PC-3 (cell line): Measurements from ENCODE around the gene GATA6. TPM values are rescaled to one million over a fixed set of nuclear protein-coding genes. Genes with fewer than 3 reads are reported as not detected.

ENCODE experiments used
- ATAC-seq: fragments of 200-7000 bp; cut with Tn5 transposase; 2 replicates; pipeline ENCODE4 v1.9.1; 2020; ENCODE audit warnings: mild to moderate bottlenecking, moderate library complexity
- BruUV-seq: library from RNA; stranded (reverse); fragments of 400-500 nt; replicated peaks from 2 replicates; lab custom pipeline; 2021; lab: Mats Ljungman, UMichigan
- CTCF ChIA-PET: fragments of 300-600 bp; sonication (Branson Sonifier 250); formaldehyde crosslinking; loops from one replicate; lab custom pipeline; 2022; ENCODE audit warnings: antibody characterized with exemption; lab: Charles Lee
- POLR2A ChIA-PET: fragments of 300-600 bp; sonication (Branson Sonifier 250); formaldehyde crosslinking; loops from one replicate; lab custom pipeline; 2022; ENCODE audit warnings: antibody characterized with exemption; ENCODE audit not compliant: unreplicated experiment; lab: Charles Lee
- DNase-seq: peaks from one replicate; pipeline ENCODE4 v3.0.0-alpha.2; 2015
- H2AFZ ChIP-seq: fragments of 300-600 bp; sonication (generic); 2 replicates; pipeline ENCODE4 v1.6.0; 2016; ENCODE audit warnings: antibody characterized with exemption, low read length
- H3F3A ChIP-seq: fragments of 300-600 bp; sonication (generic); one replicate; pipeline ENCODE4 v1.6.0; 2017; ENCODE audit warnings: antibody characterized with exemption, low read length, control low read depth, mild to moderate bottlenecking; ENCODE audit not compliant: unreplicated experiment
- H3K27ac ChIP-seq: fragments of 300-600 bp; sonication (generic); 2 replicates; pipeline ENCODE4 v1.5.1; 2016; ENCODE audit warnings: mild to moderate bottlenecking, low read length
- H3K27me3 ChIP-seq: fragments of 300-600 bp; sonication (generic); 2 replicates; pipeline ENCODE4 v1.6.1; 2016; ENCODE audit warnings: low read length, mixed read lengths
- H3K36me3 ChIP-seq: fragments of 300-600 bp; sonication (generic); 2 replicates; pipeline ENCODE4 v1.6.1; 2016; ENCODE audit warnings: low read depth, mixed run types, low read length, mixed read lengths
- H3K4me1 ChIP-seq: fragments of 300-600 bp; sonication (generic); 2 replicates; pipeline ENCODE4 v1.5.1; 2016; ENCODE audit warnings: low read length; ENCODE audit not compliant: insufficient read depth
- H3K4me2 ChIP-seq: fragments of 300-600 bp; sonication (generic); 2 replicates; pipeline ENCODE4 v1.6.0; 2016; ENCODE audit warnings: low read length
- H3K4me3 ChIP-seq: fragments of 300-600 bp; sonication (generic); 2 replicates; pipeline ENCODE4 v1.5.1; 2016; ENCODE audit warnings: mild to moderate bottlenecking, low read length, mixed read lengths
- H3K79me2 ChIP-seq: fragments of 300-600 bp; sonication (generic); 2 replicates; pipeline ENCODE4 v1.6.1; 2017; ENCODE audit warnings: low read length, mixed read lengths
- H3K9ac ChIP-seq: fragments of 300-600 bp; sonication (generic); 2 replicates; pipeline ENCODE4 v1.6.0; 2016; ENCODE audit warnings: mild to moderate bottlenecking, low read length
- H3K9me2 ChIP-seq: fragments of 300-600 bp; sonication (generic); replicated peaks from 2 replicates; pipeline ENCODE4 v1.6.1; 2016; ENCODE audit warnings: mixed run types, low read length, mixed read lengths
- H3K9me3 ChIP-seq: fragments of 300-600 bp; sonication (generic); 2 replicates; pipeline ENCODE4 v1.6.1; 2016; ENCODE audit warnings: low read length, mixed read lengths
- H4K20me1 ChIP-seq: fragments of 300-600 bp; sonication (generic); 2 replicates; pipeline ENCODE4 v1.6.1; 2016; ENCODE audit warnings: low read length, mixed read lengths
- CTCF ChIP-seq: fragments of 300-600 bp; sonication (generic); conservative IDR thresholded peaks from 2 replicates; pipeline ENCODE4 v1.5.1; 2017; ENCODE audit warnings: antibody characterized with exemption, low read depth, mild to moderate bottlenecking, low read length
- EZH2 ChIP-seq: fragments of 300-600 bp; sonication (generic); IDR thresholded peaks from one replicate; pipeline ENCODE4 v1.6.1; 2017; ENCODE audit warnings: antibody characterized with exemption, mild to moderate bottlenecking, low read length; ENCODE audit not compliant: unreplicated experiment
- EZH2phosphoT487 ChIP-seq: fragments of 300-600 bp; sonication (generic); IDR thresholded peaks from 2 replicates; pipeline ENCODE4 v1.6.1; 2018; ENCODE audit warnings: mild to moderate bottlenecking, antibody characterized with exemption, low read length, borderline replicate concordance
- intact Hi-C: fragments of 100-400 bp; cut with micrococcal nuclease; formaldehyde crosslinking; loops from 2 replicates; pipeline ENCODE4 v1.9.0; 2023
- total RNA-seq: library from RNA; depleted of rRNA; stranded (reverse); fragments of >200 nt; gene quantifications from 2 replicates; pipeline ENCODE4 v1.2.3, GENCODE V29; 2014; rRNA removed

Gene GATA6
- total RNA-seq, 1 experiment from 2014 or later = 19.4 TPM

GRCh38 chr18:22250026-22250425 lies 80.6 kb downstream of the GATA6 start:
- Histone ChIP-seq H2AFZ (0 out of 2 replicates have a peak overlapping the region, but pooled peaks have one; percentile 24), H3K4me3 (no peak overlapping the region), H3K79me2 (no peaks in the 10 kb centered on the region), H3F3A (no peaks in the 10 kb centered on the region), H3K9ac (0 out of 2 replicates have a peak overlapping the region, but pooled peaks have one; percentile 6), H3K27me3 (no peaks in the 10 kb centered on the region), H3K4me2 (peak overlapping the region; percentile 59), H3K9me3 (no peaks in the 10 kb centered on the region), H3K36me3 (no peaks in the 10 kb centered on the region), H3K27ac (0 out of 2 replicates have a peak overlapping the region, but pooled peaks have one; percentile 14), H3K4me1 (peaks cover 16% of the 10 kb centered on the region), H3K9me2 (no peaks in the 10 kb centered on the region), H4K20me1 (no peaks in the 10 kb centered on the region)
- CTCF ChIA-PET = no interaction called here
- no peak for TF ChIP-seq CTCF
- no peak for TF ChIP-seq EZH2phosphoT487
- TF ChIP-seq EZH2 = no peak
- POLR2A ChIA-PET = interaction anchor here (0.6 to 0.7 kb wide), 3 partner anchors 80 to 178 kb away, joined by 5 to 29 read pairs (median 9); no protein-coding TSS in a partner anchor
- BruUV-seq = no TSS peak
- no peak for DNase-seq
- no peak for ATAC-seq
- intact Hi-C loops = loop anchor here (1.0 to 10.0 kb wide), 4 partner anchors 27 to 315 kb away; no protein-coding TSS in a partner anchor

- ATAC-seq (peak; percentile 100), DNase-seq (peak; percentile 92)
- Histone ChIP-seq H3K79me2 (no peaks in the 10 kb centered on the region), H3K27ac (peak overlapping the region; percentile 49), H3K9me3 (no peaks in the 10 kb centered on the region), H3K36me3 (no peaks in the 10 kb centered on the region), H3K4me2 (peak overlapping the region; percentile 59), H3K9ac (peak overlapping the region; percentile 44; the same call in 1 of the 2 replicates), H3F3A (no peaks in the 10 kb centered on the region), H3K4me1 (peaks cover 16% of the 10 kb centered on the region), H3K4me3 (no peak overlapping the region), H4K20me1 (no peaks in the 10 kb centered on the region), H2AFZ (0 out of 2 replicates have a peak overlapping the region, but pooled peaks have one; percentile 24), H3K9me2 (no peaks in the 10 kb centered on the region), H3K27me3 (no peaks in the 10 kb centered on the region)
- POLR2A ChIA-PET = interaction anchor here (0.6 to 0.7 kb wide), 5 partner anchors 32 to 215 kb away, joined by 3 to 9 read pairs (median 4); no protein-coding TSS in a partner anchor
- CTCF ChIA-PET = no interaction called here
- no TSS peak for BruUV-seq
- intact Hi-C loops = loop anchor here (1.0 to 10.0 kb wide), 4 partner anchors 27 to 314 kb away; no protein-coding TSS in a partner anchor
- TF ChIP-seq EZH2phosphoT487 = no peak
- no peak; the same call in 1 of the 2 replicates for TF ChIP-seq CTCF
- no peak for TF ChIP-seq EZH2
Measured at GRCh38 chr18:22250591-22250996, 81.2 kb downstream of the GATA6 start.

Other genes starting within 250 kb of the GATA6 start
- not detected in 2 replicates for gene CTAGE1, start 248.3 kb downstream of the GATA6 start, total RNA-seq